Retinal pigment epithelial cell (primary cell): ENCODE data around the gene KIAA0513.
"Not testable (repeated sequence)": the region's sequence is repeated elsewhere in the genome, so short reads cannot be mapped to it uniquely, and the experiment has no call there.

Experiments
- DNase-seq: peaks from one replicate; pipeline ENCODE4 v3.0.0-alpha.2; 2010; ENCODE audit warnings: low read depth
- H3K4me3 ChIP-seq: 2 replicates; pipeline ENCODE4 v1.5.1; 2011; ENCODE audit warnings: mild to moderate bottlenecking, low read length, control low read depth, moderate library complexity
- TF ChIP-seq, protein P1 (sequence below): conservative IDR thresholded peaks from 2 replicates; pipeline ENCODE4 v1.5.1; 2011; ENCODE audit warnings: low read depth, low read length, control low read depth, inconsistent platforms

KIAA0513 gene

DNA sequence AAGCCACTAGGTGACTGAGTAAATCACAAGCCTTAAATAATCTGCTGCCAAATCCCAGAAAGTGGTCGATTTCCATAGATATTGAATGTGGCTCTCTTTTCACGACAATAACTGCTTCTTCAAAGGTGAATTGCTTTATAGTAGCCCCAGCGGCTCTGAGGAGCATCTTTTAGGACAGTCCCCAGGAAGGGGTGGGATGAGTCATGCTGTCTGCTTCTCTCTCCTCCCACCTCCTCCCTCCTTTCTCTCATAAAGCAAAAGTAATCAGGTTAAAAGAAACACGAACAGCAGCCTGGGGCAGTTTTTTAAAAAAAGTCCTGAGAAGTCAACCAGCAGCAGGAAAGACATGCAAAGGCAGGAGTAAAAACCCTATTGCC lies 1.8 kb downstream of the KIAA0513 start:
- DNase-seq = no peak
- TF ChIP-seq, protein P1, sequence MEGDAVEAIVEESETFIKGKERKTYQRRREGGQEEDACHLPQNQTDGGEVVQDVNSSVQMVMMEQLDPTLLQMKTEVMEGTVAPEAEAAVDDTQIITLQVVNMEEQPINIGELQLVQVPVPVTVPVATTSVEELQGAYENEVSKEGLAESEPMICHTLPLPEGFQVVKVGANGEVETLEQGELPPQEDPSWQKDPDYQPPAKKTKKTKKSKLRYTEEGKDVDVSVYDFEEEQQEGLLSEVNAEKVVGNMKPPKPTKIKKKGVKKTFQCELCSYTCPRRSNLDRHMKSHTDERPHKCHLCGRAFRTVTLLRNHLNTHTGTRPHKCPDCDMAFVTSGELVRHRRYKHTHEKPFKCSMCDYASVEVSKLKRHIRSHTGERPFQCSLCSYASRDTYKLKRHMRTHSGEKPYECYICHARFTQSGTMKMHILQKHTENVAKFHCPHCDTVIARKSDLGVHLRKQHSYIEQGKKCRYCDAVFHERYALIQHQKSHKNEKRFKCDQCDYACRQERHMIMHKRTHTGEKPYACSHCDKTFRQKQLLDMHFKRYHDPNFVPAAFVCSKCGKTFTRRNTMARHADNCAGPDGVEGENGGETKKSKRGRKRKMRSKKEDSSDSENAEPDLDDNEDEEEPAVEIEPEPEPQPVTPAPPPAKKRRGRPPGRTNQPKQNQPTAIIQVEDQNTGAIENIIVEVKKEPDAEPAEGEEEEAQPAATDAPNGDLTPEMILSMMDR = no peak
- no peak overlapping the region for H3K4me3 ChIP-seq

DNA sequence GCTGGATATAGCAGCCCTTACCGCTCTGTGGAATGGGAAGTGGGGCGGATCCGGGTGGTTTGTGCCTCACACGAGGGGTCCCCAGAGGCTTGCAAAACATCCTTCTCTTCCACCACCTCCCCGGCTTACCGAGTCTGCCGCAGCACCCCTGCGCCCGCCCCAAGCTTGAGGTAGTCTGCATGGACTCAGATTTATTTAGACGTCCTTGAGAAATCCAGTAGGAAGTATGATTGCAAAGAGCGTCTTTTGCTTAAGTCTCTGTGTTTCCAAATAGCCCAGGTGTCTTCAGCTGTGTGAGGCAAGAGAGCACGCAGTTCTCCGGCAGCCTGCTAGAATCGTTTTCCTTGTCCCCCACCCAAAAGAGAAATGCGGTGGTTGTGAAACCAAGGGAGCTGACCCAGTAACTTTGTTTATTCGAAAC lies 2.4 kb downstream of the KIAA0513 start:
- TF ChIP-seq, protein P1 = no peak
- no peak overlapping the region for H3K4me3 ChIP-seq
- no peak for DNase-seq

DNA sequence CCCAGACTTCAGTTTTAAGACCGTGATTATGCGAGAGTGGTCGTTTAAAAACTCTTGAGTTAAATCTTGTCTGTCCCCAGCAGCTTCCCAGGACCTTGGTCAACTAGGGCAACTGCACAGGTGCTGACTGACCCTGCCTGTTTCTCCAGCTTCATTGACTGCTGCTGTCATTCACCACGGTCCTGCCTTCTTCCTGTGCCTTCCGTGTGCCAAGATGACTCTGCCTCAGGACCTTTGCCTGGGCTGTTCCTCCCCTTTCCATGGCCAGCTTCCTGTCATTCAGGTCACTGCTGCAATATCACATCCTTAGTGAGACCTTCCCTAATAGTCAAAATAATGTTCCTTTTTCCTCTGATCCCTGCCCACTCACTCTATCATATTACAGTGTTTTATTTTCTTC lies 3.9 kb downstream of the KIAA0513 start:
- no peak for DNase-seq
- TF ChIP-seq, protein P1 = no peak
- H3K4me3 ChIP-seq = no peak overlapping the region

DNA sequence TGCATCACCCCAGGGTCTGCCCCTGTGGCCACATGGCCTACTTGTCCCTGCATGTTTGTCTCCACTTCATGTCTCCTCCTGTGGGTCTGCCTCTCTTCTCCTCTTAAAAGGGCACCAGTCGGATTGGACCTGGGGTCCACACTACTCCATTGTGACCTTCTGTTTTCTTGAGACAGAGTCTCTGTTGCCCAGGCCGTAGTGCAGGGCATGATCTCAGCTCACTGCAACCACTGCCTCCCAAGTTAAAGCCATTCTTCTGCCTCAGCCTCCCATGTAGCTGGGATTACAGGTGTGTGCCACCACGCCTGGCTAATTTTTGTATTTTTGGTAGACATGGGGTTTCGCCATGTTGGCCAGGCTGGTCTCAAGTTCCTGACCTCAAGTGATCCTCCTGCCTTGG lies 4.6 kb downstream of the KIAA0513 start:
- DNase-seq, H3K4me3 ChIP-seq: not testable (repeated sequence)

DNA sequence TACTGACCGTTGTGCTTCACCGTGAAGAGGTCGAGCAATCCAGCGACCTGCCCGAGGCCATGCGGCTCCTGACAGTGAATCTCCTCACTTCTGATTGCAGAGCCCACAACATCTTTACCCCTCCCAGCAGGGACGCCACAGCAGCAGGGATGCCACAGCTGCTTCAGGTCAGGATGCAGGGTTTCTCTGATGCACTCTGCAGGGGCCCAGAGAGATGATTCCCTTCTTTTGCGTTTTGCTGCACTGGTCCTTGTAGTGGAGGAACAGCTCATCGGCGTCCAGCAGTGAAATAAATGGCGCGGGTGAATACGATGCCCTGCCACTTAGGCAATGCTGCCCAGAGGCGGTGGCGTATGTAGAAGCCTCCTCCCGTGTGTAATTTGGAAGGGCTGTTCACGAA lies 5.6 kb downstream of the KIAA0513 start:
- DNase-seq = no peak
- H3K4me3 ChIP-seq = no peak overlapping the region
- TF ChIP-seq, protein P1 = no peak

DNA sequence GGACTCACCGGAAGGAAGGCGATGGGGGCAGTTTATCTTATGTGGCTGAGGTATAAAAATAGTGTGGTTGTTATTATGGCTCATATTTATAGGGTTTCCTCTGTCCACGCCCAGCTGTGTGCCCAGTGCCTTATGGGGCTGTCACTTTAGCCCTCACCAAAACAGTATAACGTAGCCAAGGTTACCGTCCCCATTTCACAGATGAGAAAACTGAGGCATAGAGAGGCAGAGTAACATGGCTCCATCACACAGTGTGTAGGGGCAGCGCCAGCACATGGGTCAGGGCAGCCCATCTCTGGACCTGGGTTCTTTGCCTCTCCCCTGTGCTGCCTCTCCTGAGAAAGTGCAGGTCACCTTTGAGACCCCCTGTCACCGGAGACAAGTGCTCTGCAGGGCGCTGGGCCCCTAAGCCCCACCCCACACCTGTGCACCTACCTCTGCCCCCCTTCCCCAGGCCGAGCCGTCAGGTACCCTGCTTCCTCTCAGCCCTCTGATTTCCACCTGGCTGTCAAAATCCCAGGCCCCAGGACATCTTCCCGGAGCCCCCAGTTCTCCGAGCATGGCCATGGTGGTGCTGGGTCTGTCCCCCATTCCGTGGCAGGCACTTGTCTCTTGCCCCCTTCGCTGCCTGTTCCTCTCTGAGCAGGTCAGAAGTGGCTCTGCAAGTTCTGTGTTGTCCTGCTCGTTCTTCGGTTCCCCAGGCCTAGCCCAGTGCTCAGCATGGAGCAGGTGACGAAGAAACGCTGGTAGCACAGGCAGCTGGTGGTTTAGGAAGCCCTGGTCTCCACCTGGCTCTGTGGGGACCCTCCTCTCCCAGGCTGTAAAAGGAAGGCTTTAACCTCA lies 7.2 kb downstream of the KIAA0513 start:
- no peak for DNase-seq
- H3K4me3 ChIP-seq = no peak overlapping the region
- TF ChIP-seq, protein P1 = no peak

DNA sequence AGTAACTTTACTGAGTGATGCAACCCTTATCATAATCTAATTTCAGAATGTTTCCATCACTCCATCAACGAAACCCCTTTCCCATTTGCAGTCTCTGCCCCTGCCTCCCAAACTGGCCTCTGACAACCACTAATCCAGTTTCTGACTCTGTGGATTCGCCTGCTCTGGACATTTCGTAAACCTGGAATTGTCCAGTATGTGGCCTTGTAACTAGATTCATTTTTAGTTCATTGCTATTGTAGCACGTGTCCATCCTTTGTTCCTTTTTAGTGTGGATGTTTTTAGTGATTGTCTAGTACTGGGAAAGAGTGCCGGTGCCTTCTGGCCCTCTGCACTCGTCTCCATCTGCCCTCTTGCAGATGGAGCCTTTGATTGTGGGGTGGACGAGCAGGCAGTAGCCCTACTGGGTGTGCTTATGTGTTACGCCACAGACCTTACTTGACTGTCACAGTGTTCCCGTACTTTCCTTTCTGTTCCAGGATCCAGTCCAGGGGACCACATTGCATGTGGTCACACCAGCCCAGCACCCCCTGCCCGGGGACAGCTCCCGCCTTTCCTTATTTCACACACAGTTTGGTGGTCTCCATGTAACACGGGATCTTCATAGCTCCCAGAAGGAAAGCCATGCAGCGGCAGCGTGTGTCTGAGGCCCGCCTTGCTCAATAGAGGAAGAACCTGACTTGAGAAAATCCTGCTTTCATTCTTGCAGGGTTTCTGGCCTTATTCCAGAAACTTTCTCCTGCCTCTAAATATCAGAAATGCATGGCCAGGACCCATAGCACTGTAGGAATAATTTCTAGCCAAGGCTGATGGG lies 8.8 kb downstream of the KIAA0513 start:
- no peak overlapping the region for H3K4me3 ChIP-seq
- TF ChIP-seq, protein P1 = no peak
- peak; percentile 15 for DNase-seq
